HT1080 (cell line): ENCODE measurements around the gene PTGER1. TPM values are rescaled to one million over a fixed set of nuclear protein-coding genes. Genes with fewer than 3 reads are reported as not detected.
"Not testable (repeated sequence)": the region's sequence is repeated elsewhere in the genome, so short reads cannot be mapped to it uniquely, and the experiment has no call there.

Experiments
- DNase-seq: peaks from one replicate; pipeline ENCODE4 v3.0.0-alpha.2; 2015; ENCODE audit warnings: low read depth
- polyA plus RNA-seq, 2 experiments: library from polyadenylated mRNA; depleted of rRNA; stranded (reverse); fragments of >200 nt; gene quantifications; 2 replicates each; pipeline ENCODE4 v1.2.3, GENCODE V29; 2015
- total RNA-seq: library from RNA; depleted of rRNA; stranded (reverse); fragments of >200 nt; shearing (Covaris generic); gene quantifications from 2 replicates; pipeline ENCODE4 v1.2.3, GENCODE V29; 2014; rRNA removed

Gene PTGER1, protein sequence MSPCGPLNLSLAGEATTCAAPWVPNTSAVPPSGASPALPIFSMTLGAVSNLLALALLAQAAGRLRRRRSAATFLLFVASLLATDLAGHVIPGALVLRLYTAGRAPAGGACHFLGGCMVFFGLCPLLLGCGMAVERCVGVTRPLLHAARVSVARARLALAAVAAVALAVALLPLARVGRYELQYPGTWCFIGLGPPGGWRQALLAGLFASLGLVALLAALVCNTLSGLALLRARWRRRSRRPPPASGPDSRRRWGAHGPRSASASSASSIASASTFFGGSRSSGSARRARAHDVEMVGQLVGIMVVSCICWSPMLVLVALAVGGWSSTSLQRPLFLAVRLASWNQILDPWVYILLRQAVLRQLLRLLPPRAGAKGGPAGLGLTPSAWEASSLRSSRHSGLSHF
- total RNA-seq = 0.37 and 0.43 TPM in 2 replicates
- 0.05 TPM in 1 of 2 replicates, not detected in the other for polyA plus RNA-seq (2015; cell fraction: cytosol; rRNA removed)
- polyA plus RNA-seq (2015; cell fraction: nucleus; rRNA removed) = not detected in 2 replicates

GRCh38 chr19:14475251-14476073 is at the start of gene PTGER1:
PTGER1 (minus strand) TSS chr19:14475354; CDS start chr19:14474320, 1,034 bp downstream.
- DNase-seq = peak; percentile 49

GRCh38 chr19:14520543-14520942 is 45.4 kb upstream of the PTGER1 start:
- no peak for DNase-seq

GRCh38 chr19:14519860-14520407 is 44.8 kb upstream of the PTGER1 start:
- DNase-seq = peak; percentile 100

- no peak for DNase-seq
Observed at GRCh38 chr19:14519245-14519859, 44.2 kb upstream of the PTGER1 start.

DNA sequence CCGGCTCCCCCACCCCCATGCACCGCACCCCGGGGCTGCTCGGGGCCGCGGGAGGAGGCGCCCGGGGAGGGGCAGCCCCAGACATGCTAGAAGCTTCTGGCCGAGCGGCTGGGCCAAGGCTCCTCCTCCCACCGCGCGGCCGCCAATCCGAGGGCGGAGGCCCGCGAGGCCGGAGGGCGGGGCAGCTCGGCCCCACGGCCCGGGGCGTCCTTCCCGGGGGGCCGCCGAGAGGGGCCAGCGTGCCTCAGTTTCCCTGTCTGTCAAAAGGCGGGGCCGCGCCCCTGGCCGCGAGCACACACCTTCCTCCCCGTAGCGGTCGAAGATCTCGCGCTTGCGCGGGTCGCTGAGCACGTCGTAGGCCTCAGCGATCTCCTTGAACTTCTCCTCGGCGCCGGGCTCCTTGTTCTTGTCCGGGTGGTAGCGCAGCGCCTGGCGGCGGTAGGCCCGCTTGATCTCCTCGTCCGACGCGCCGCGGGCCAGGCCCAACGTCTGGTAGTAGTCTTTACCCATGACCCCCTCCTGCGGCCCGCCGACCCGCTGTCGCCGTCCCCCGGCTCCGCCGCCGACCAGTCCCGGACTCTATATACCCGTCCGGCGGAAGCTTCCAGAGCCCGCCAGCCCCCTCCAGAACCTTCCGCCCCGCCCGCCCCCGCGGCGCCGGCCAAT is 42.8 kb upstream of the PTGER1 start, which contains the start of gene DNAJB1:
DNAJB1 (minus strand) TSS at position 558 of the 666 bp plus-strand sequence; CDS start at position 510, 48 bp downstream.
- peak; percentile 62 for DNase-seq

DNA sequence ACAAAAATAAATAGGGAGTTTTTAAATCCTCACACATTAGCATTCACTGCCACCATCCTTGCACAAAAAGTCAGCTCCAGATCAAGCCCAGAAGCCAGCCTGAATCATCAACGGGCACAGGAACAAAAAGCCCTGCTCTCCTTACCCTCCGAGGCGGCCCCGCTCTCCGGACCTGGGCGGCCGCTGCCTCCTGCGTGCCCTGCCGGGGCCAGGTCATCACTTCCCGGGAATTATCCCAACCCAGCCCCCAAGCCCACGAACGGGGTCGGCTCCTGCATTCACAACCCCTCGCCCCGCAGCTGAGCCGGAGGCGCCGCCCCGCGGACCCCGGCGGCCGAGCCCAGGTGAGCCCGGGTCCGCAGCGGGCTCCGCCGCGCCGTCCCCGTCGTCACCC is 42.3 kb upstream of the PTGER1 start:
- no peak for DNase-seq

- DNase-seq = no peak
Observed at GRCh38 chr19:14516746-14517438, 41.7 kb upstream of the PTGER1 start.

GRCh38 chr19:14516048-14516534 is 40.9 kb upstream of the PTGER1 start:
- no peak for DNase-seq

DNA sequence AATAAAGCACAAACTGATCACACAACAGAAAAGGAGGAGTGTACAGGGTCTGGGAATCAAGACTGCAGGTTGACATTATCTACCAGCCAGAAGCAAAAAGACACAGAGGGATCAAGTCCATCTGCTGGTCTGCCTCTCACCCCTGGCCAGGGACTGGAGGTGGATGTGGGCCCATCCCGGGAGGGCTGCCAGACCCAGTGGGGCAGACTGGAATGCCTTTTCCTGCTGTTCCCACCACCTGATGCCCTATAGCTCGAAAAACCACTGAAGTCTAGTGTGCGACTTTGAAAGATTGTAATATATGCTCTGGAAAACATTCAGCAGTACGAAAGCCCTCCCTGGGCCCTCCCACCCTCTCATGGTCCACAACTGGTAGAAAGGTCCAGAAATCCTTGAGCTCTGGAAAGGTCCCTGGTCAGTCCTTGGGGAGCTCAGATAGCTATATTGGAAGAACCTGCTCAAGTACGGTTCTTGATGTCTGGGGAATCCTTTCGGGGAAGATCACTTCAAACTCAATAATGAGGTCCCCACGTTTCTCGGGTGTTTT is 40.4 kb upstream of the PTGER1 start:
- no peak for DNase-seq

DNA sequence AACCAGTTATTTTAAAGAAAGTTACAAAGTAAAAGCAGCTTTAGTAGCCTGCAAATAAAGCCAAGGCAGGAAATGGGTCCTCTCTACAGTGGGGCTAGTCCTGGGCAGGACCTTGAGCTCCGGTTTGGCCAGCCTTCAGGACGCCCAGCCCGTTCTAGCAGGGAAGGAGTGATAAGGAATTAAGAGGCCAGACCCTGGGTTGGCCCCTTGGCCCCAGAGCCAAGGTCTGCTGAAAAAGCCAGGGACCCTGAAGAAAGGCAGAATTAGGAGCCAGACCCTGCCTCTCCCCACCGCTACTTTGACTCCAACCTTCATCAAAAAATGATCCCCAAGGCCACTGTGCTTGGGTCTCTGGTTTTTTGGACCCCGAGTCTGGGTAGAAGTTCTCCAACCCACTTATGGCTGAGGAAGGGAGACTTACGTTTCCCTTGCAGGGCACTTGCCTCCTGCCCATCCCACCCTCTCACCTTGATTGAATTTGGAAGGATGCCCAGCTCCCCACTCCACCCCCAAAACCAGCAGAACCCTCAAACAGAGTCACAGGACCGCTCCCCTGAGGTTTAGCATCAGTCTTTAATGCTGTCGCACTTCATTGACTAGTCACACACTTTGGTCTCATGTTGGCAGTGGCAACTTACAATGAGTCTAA is 39.2 kb upstream of the PTGER1 start:
- no peak for DNase-seq

DNA sequence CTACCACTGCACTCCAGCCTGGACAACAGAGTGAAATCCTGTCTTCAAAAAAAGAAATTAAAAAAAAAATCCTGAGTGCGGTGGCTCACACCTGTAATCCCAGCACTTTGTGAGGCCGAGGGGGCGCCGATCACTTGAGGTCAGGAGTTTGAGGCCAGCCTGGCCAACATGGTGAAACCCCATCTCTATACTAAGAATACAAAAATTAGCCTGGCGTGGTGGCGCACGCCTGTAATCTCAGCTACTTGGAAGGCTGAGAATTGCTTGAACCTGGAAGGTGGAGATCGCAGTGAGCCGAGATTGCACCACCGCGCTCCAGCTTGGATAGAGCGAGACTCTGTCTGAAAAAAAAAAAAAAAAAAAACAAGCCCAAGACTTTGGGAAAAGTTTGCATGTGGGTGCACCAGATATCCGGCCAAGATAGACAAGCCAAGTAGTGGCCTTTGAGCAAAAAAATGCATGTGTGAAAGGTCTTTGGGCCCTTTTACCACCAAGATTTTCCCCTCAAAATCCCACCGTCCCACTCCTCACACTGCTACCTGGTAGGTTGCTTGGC is 37.3 kb upstream of the PTGER1 start:
- no peak for DNase-seq

GRCh38 chr19:14511229-14511593 is 36.1 kb upstream of the PTGER1 start:
- DNase-seq = peak; percentile 54

GRCh38 chr19:14510311-14511228 is 35.4 kb upstream of the PTGER1 start:
- peak; percentile 87 for DNase-seq

DNA sequence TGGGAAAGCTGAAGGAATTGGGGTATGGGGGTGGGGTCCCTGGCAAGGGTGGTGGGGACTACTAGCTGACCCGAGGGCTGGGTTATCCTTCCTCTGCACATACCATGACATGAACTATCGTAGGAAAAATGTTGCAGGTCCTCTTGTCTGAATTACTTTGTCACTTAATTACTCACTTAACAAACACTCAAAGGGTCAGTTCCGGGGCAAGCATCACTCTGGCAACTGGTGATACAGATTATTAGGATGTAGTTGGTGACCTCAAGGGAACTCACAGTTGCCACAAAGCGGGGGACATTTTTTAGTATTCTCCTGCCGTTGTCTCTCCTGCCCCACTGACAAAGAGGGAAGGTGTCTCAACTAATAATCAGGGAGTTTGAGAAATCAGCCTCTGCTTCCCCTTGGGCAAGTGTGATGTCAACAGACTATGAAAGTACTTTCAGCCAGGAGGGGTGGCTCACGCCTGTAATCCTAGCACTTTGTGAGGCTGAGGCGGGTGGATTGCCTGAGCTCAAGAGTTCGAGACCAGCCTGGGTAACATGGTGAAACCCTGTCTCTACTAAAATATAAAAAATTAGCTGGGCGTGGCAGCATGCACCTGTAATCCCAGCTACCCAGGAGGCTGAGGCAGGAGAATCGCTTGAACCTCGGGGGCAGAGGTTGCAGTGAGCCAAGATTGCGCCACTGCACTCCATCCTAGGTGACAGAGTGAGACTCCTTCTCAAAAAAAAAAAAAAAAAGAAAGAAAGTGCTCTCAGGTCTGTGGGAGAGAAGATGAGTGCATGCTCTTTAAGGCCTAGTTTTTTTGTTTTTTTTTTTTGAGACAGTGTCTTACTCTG is 32.8 kb upstream of the PTGER1 start:
- peak; percentile 69 for DNase-seq

DNA sequence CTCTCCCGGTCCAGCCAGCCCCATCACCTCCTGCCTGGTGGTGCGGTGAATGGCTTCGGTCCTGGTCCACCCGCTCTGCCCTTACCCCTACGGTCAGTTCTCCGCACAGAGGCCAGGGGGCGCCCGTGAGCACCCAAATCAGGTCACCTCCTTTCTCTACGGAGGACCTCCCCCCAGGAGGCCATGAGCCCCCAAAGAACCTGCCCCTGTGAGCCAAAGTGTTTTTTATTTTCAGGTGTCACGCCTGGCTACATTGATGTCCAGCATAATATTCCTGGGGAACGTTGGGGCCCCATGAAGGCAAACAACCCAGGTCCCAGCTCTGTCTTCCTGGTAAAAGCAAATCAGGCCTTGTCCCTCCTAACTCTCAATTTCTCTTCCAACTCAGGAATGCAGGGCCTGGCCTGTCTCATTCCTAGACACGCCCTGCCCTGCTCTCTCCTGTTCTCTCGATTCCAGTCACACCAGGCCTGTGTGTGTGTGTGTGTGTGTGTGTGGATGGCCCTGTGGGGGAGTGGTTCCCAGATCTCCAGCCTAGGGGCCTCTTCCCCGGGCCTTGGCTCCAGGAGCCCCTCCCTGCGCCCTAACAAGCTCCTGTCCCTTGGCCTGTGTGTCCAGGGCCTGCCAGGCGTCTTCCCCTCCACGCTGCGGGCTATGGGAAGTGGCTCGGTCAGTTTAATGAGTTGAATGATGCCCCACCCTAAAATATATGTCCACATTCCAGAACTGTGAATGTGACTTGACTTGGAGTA is 30.5 kb upstream of the PTGER1 start:
- DNase-seq = peak; percentile 93

DNA sequence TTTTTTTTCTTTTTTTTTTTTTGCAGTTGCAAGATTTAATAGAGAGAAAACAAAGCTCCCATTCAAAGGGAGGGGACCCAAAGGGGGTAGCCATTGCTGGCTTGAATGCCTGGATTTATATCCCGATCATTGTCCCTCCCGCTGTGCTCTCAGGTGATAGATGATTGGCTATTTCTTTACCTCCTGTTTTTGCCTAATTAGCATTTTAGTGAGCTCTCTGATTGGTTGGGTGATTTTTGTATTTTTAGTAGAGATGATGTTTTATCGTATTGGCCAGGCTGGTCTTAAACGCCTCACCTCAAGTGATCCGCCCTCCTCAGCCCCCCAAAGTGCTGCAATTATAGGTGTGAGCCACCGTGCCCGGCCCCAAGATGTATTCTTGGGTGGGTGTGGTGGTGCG is 29.4 kb upstream of the PTGER1 start:
- not testable (repeated sequence) for DNase-seq
